ENCODE measurements around the gene SOBP. TPM values are rescaled to one million over a fixed set of nuclear protein-coding genes. Genes with fewer than 3 reads are reported as not detected.

SOBP gene
- total RNA-seq, 1 donor from 2014 or later = 16.1 TPM

- peaks cover 5% of the 10 kb centered on the region for H3K9me3 Mint-ChIP-seq (ENCODE audit: unreplicated experiment)
- no peak for TF ChIP-seq CTCF (IDR thresholded peaks at IDR 0.05; ENCODE audit: partially characterized antibody, unreplicated experiment)
- H3K4me1 Mint-ChIP-seq (ENCODE audit: low read depth, unreplicated experiment) = peaks cover 45% of the 10 kb centered on the region
- H3K27ac Mint-ChIP-seq (ENCODE audit: unreplicated experiment) = peak overlapping the region; percentile 52
- DNase-seq = no peak
- H3K4me3 Mint-ChIP-seq (ENCODE audit: unreplicated experiment) = no peak overlapping the region
- H3K27me3 Mint-ChIP-seq (ENCODE audit: unreplicated experiment) = peaks cover 4% of the 10 kb centered on the region
- no peaks in the 10 kb centered on the region for H3K36me3 Mint-ChIP-seq (ENCODE audit: unreplicated experiment)
These were observed 179.0 kb downstream of the SOBP start for GRCh38 chr6:107668743-107669474.

- H3K27ac Mint-ChIP-seq (ENCODE audit: unreplicated experiment) = peak overlapping the region; percentile 35
- no peak overlapping the region for H3K4me3 Mint-ChIP-seq (ENCODE audit: unreplicated experiment)
- H3K9me3 Mint-ChIP-seq (ENCODE audit: unreplicated experiment) = peaks cover 5% of the 10 kb centered on the region
- no peaks in the 10 kb centered on the region for H3K36me3 Mint-ChIP-seq (ENCODE audit: unreplicated experiment)
- H3K4me1 Mint-ChIP-seq (ENCODE audit: low read depth, unreplicated experiment) = peaks cover 40% of the 10 kb centered on the region
- DNase-seq = peak; percentile 49
- H3K27me3 Mint-ChIP-seq (ENCODE audit: unreplicated experiment) = peaks cover 4% of the 10 kb centered on the region
- no peak for TF ChIP-seq CTCF (IDR thresholded peaks at IDR 0.05; ENCODE audit: partially characterized antibody, unreplicated experiment)
These were observed 180.9 kb downstream of the SOBP start for GRCh38 chr6:107670792-107671199.

GRCh38 chr6:107673076-107673494 lies 183.2 kb downstream of the SOBP start:
- peaks cover 4% of the 10 kb centered on the region for H3K9me3 Mint-ChIP-seq (ENCODE audit: unreplicated experiment)
- DNase-seq = no peak

GRCh38 chr6:107674995-107675738 lies 185.2 kb downstream of the SOBP start:
- Mint-ChIP-seq H3K4me1 (ENCODE audit: low read depth, unreplicated experiment) (peaks cover 10% of the 10 kb centered on the region), H3K9me3 (ENCODE audit: unreplicated experiment) (no peaks in the 10 kb centered on the region), H3K27me3 (ENCODE audit: unreplicated experiment) (peaks cover 4% of the 10 kb centered on the region), H3K36me3 (ENCODE audit: unreplicated experiment) (no peaks in the 10 kb centered on the region), H3K4me3 (ENCODE audit: unreplicated experiment) (no peak overlapping the region), H3K27ac (ENCODE audit: unreplicated experiment) (peak overlapping the region; percentile 70)
- TF ChIP-seq CTCF (IDR thresholded peaks at IDR 0.05; ENCODE audit: partially characterized antibody, unreplicated experiment) = peak; percentile 81
- DNase-seq = peak; percentile 93

More at GRCh38 chr6:107673076-107673494, 183.2 kb downstream of the SOBP start:
- TF ChIP-seq CTCF (IDR thresholded peaks at IDR 0.05; ENCODE audit: partially characterized antibody, unreplicated experiment) = no peak
- peak overlapping the region; percentile 2 for H3K27ac Mint-ChIP-seq (ENCODE audit: unreplicated experiment)
- H3K36me3 Mint-ChIP-seq (ENCODE audit: unreplicated experiment) = no peaks in the 10 kb centered on the region
- H3K4me3 Mint-ChIP-seq (ENCODE audit: unreplicated experiment) = no peak overlapping the region
- peaks cover 21% of the 10 kb centered on the region for H3K4me1 Mint-ChIP-seq (ENCODE audit: low read depth, unreplicated experiment)
- H3K27me3 Mint-ChIP-seq (ENCODE audit: unreplicated experiment) = peaks cover 4% of the 10 kb centered on the region

GRCh38 chr6:107676042-107676441 lies 186.1 kb downstream of the SOBP start:
- TF ChIP-seq CTCF (IDR thresholded peaks at IDR 0.05; ENCODE audit: partially characterized antibody, unreplicated experiment) = no peak
- no peak overlapping the region for H3K27ac Mint-ChIP-seq (ENCODE audit: unreplicated experiment)
- no peak for DNase-seq
- H3K9me3 Mint-ChIP-seq (ENCODE audit: unreplicated experiment) = no peaks in the 10 kb centered on the region
- H3K27me3 Mint-ChIP-seq (ENCODE audit: unreplicated experiment) = peaks cover 4% of the 10 kb centered on the region
- no peaks in the 10 kb centered on the region for H3K36me3 Mint-ChIP-seq (ENCODE audit: unreplicated experiment)
- H3K4me3 Mint-ChIP-seq (ENCODE audit: unreplicated experiment) = no peak overlapping the region
- H3K4me1 Mint-ChIP-seq (ENCODE audit: low read depth, unreplicated experiment) = peaks cover 5% of the 10 kb centered on the region
